Stomach smooth muscle (tissue), 2 donors: ENCODE results near the gene ANAPC10.
"Not testable (repeated sequence)": the region's sequence is repeated elsewhere in the genome, so short reads cannot be mapped to it uniquely, and the experiment has no call there.

Source experiments
- H3K27ac ChIP-seq: one replicate; pipeline ENCODE4 v1.7.0; 2013; ENCODE audit warnings: mild to moderate bottlenecking, low read length, inconsistent platforms
- H3K27me3 ChIP-seq, 2 donors: one replicate each; pipeline ENCODE4 v1.7.0; 2013; ENCODE audit warnings: low read length in 2 of 2; ENCODE audit not compliant: insufficient read depth in 2 of 2, control insufficient read depth in 1 of 2
- H3K36me3 ChIP-seq, 2 donors: one replicate each; pipeline ENCODE4 v1.7.0; 2013; ENCODE audit warnings: low read length in 2 of 2; ENCODE audit not compliant: control insufficient read depth in 2 of 2, insufficient read depth in 2 of 2
- H3K4me1 ChIP-seq: one replicate; pipeline ENCODE4 v1.7.0; 2013; ENCODE audit warnings: low read length; ENCODE audit not compliant: control insufficient read depth, insufficient read depth
- H3K4me3 ChIP-seq, 2 donors: one replicate each; pipeline ENCODE4 v1.7.0; 2013; ENCODE audit warnings: low read length in 2 of 2
- H3K9ac ChIP-seq, 2 donors: one replicate each; pipeline ENCODE4 v1.7.0; 2013; ENCODE audit warnings: low read length in 2 of 2, mild to moderate bottlenecking in 1 of 2
- H3K9me3 ChIP-seq, 2 donors: one replicate each; pipeline ENCODE4 v1.7.0; 2013; ENCODE audit warnings: low read length in 2 of 2; ENCODE audit not compliant: control insufficient read depth in 2 of 2
- donor health status: healthy.
- donor health status: Pancreatic carcinoma.

Gene ANAPC10

DNA sequence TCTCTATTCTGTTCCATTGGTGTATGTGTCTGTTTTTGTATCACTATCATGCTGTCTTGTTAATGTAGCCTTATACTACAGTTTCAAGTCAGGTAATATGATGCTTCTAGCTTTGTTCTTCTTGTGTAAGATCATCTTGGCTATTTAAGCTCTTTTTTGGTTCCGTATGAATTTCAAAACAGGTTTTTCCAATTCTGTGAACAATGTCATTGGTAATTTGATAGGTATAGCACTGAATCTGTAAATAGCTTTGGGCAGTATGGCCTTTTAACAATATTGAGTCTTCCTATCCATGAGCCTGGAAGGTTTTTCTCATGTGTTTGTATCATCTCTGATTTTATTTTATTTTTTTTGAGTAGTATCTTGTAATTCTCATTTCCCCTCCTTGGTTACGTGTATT is 94.3 kb downstream of the ANAPC10 start:
- Histone ChIP-seq H3K9ac (no peak overlapping the region), H3K36me3 (no peaks in the 10 kb centered on the region), H3K4me3 (no peak overlapping the region), H3K4me1 (no peaks in the 10 kb centered on the region), H3K27ac (no peak overlapping the region), H3K9me3 (no peaks in the 10 kb centered on the region), H3K27me3 (no peaks in the 10 kb centered on the region)

DNA sequence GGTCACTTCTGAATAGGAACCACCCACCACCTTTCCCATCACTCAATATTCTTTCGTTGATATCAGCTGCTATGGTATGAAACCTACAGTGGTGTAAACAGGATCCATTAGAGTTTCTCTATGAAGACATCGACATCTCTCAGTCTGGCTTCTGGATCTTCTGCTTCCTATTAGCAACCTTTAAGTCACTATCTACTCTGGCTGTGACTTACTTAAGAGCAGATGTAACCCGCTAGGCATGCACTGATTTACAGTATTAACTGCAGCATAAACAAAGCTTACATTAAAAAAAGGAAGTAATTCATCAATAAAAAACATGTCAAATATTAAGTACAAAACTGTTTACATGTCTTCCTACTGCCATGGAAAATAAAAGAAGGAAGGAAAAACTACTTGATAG is 96.4 kb downstream of the ANAPC10 start:
- H3K9me3 ChIP-seq, result no peaks in the 10 kb centered on the region
- no peaks in the 10 kb centered on the region for H3K27me3 ChIP-seq
- no peaks in the 10 kb centered on the region for H3K4me1 ChIP-seq
- H3K9ac ChIP-seq, result no peak overlapping the region
- H3K36me3 ChIP-seq, result no peaks in the 10 kb centered on the region
- no peak overlapping the region for H3K27ac ChIP-seq
- no peak overlapping the region for H3K4me3 ChIP-seq

DNA sequence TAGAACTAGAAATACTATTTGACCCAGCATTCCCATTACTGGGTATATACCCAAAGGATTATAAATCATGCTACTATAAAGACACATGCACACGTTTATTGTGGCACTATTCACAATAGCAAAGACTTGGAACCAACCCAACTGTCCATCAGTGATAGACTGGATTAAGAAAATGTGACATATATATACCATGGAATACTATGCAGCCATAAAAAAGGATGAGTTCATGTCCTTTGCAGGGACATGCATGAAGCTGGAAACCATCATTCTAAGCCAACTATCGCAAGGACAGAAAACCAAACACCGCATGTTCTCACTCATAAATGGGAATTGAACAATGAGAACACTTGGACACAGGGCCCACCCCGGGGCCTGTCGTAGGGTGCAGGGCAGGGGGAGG is 97.3 kb downstream of the ANAPC10 start:
- H3K27ac ChIP-seq, H3K9ac ChIP-seq, H3K36me3 ChIP-seq, H3K27me3 ChIP-seq, H3K9me3 ChIP-seq, H3K4me1 ChIP-seq, H3K4me3 ChIP-seq: not testable (repeated sequence)

DNA sequence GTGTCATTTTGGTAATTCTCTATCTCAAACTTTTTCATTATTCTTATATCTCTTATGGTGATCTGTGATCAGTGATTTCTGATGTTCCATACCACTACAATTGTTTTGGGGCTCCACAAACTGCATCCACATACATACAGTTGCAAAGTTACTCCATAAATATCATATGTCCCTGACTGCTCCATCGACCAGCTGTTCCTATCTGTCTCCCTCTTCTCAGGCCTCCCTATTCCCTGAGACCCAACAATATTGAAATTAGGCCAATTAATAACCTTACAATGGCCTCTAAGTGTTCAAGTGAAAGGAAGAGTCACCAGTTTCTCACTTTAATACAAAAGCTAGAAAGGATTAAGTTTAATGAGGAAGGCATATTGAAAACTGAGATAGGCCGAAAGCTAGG is 108.7 kb downstream of the ANAPC10 start:
- H3K9me3 ChIP-seq, result no peaks in the 10 kb centered on the region
- H3K27me3 ChIP-seq, result no peaks in the 10 kb centered on the region
- H3K27ac ChIP-seq, result no peak overlapping the region
- H3K4me1 ChIP-seq, result no peaks in the 10 kb centered on the region
- no peak overlapping the region for H3K4me3 ChIP-seq
- peaks cover 4 to 5% of the 10 kb centered on the region in 2 donors for H3K36me3 ChIP-seq
- H3K9ac ChIP-seq, result no peak overlapping the region

DNA sequence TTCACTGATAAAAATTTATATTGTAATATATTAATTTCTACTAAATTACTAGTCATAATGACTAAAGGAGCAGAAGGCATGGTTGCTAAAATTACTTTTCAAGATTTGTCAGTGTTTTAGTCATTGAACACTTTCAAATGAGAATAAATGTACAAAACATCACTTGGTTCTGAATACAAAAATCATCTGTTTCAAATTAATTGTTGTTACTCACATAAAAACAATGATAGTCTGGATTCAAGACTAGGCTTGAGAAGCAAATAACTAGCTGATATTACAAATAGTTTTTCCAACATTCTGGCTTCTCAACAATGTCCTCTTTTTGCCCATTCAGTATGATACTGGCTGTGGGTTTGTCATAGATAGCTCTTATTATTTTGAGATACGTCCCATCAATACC is 112.5 kb downstream of the ANAPC10 start:
- Histone ChIP-seq H3K27me3 (no peaks in the 10 kb centered on the region), H3K27ac (no peak overlapping the region), H3K4me3 (no peak overlapping the region), H3K4me1 (no peaks in the 10 kb centered on the region), H3K9me3 (peaks cover 0 to 2% of the 10 kb centered on the region in 2 donors), H3K36me3 (no peaks in the 10 kb centered on the region), H3K9ac (no peak overlapping the region)

DNA sequence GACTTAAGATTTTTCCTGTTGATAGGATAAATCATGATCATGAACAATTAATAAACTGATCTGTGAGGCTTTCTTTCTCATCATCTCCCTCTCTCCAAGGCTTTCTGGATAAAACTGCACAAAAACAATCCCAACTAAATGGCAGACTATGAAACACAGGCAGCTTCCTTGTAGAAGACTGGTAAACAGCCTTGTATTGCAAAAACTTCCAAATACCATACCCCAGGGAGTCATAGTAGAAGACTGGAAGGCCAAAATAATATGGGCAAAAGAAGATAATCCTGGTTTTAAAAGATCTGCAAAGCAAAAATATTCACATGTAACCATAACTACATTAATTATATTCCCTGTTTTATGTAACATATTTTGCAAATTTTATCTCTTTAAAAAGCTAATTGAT is 113.0 kb downstream of the ANAPC10 start:
- Histone ChIP-seq H3K27ac (no peak overlapping the region), H3K9ac (no peak overlapping the region), H3K4me3 (no peak overlapping the region), H3K4me1 (no peaks in the 10 kb centered on the region), H3K9me3 (peaks cover 0 to 2% of the 10 kb centered on the region in 2 donors), H3K36me3 (no peaks in the 10 kb centered on the region), H3K27me3 (no peaks in the 10 kb centered on the region)

DNA sequence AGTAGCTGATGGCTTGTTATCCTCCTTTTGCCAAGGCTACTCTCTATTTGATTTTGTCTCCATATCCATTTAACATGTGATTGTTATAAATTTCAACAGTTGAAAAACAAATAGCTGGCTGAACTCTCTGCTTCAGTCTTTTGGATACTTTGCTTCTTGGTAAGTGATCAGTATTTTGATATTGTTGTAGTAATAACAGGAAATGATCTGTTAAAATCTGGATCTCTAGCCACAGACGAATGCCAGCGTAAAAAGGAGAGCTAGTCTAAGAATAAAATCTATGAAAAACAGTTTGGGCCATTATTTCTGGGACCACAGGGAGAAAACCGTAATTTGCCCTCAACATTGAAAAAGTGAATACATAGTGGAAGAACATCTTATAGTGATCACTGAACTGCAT is 113.8 kb downstream of the ANAPC10 start:
- Histone ChIP-seq H3K27me3 (no peaks in the 10 kb centered on the region), H3K4me1 (no peaks in the 10 kb centered on the region), H3K4me3 (no peak overlapping the region), H3K9me3 (peaks cover 0 to 2% of the 10 kb centered on the region in 2 donors), H3K27ac (no peak overlapping the region), H3K9ac (no peak overlapping the region), H3K36me3 (no peaks in the 10 kb centered on the region)

DNA sequence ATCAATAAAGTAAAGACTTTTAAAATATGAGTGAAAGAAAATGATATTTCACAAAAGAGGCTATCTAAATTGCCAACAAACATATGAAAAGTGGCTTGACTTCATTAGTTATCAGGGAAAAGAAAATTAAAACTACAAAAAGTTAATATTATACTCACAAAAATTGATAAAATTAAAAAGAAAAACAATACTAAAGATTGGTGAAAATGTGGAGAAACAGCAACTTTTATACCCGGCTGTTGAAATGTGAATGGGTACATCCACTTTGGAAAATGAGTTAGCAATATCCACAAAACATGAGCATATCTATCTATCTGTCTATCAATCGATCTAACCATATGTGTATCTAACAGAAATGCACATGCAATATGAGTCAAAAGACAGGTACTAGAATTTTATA is 122.3 kb downstream of the ANAPC10 start:
- H3K9ac ChIP-seq, result no peak overlapping the region
- no peaks in the 10 kb centered on the region for H3K27me3 ChIP-seq
- H3K36me3 ChIP-seq, result no peaks in the 10 kb centered on the region
- H3K9me3 ChIP-seq, result no peaks in the 10 kb centered on the region
- H3K4me1 ChIP-seq, result no peaks in the 10 kb centered on the region
- H3K27ac ChIP-seq, result no peak overlapping the region
- H3K4me3 ChIP-seq, result no peak overlapping the region

DNA sequence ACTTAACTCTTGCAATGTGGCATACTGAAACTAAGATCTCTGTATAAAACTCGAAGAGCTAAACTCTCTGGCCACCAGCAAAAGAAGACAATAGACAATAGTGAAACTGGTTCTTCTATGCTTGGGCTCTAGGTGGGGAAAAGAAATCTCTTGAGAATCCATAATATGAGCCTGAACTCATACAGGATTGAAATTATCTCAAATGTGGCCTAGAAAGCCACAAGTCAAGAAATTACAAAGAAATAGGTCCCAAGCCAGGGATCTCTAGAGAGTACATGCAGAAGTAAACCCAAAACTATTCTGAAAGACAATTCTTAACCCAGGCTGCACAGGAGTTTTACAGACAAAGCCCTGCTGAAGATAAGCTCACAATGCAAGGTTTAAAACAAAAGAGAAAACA is 127.4 kb downstream of the ANAPC10 start:
- Histone ChIP-seq H3K27me3 (no peaks in the 10 kb centered on the region), H3K9me3 (no peaks in the 10 kb centered on the region), H3K27ac (no peak overlapping the region), H3K4me1 (no peaks in the 10 kb centered on the region), H3K4me3 (no peak overlapping the region), H3K36me3 (no peaks in the 10 kb centered on the region), H3K9ac (no peak overlapping the region)

DNA sequence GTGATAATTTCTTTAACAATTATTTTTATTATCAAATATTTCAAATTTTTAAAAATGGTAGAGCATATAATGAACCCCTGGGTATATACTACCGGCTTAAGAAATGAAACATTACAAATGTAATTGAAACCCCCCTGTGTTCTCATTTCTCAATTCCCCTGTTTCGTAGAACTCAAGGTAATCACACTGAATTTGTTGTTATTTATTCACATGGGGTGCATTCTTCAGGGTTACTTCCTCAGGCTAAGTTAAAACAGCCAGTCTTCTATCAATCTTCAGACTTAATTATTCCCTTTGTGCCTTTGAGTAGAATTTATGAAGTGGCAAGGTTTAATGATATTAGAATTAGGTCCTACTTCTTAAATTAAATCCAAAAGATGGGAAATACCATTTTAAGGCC is 128.2 kb downstream of the ANAPC10 start:
- Histone ChIP-seq H3K4me3 (no peak overlapping the region), H3K9ac (no peak overlapping the region), H3K9me3 (no peaks in the 10 kb centered on the region), H3K27ac (no peak overlapping the region), H3K4me1 (no peaks in the 10 kb centered on the region), H3K27me3 (no peaks in the 10 kb centered on the region), H3K36me3 (no peaks in the 10 kb centered on the region)

DNA sequence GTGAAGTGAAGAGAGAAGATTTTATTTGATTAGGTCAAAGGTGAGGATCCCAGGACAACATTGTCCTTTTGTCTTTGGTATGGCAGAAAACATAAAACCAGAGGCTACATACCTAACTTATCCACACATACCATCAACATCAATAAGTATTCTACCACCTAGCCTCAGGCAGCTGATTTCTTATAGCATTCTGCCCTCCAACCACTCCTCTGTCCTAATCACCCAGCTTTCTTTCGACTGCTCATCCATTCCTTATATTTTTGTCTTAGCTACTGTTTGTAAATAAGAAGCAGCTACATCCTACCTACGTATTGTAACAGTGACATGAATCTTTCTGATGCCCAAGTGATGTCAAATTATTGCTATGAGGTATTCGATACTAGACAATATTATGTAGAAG is 129.4 kb downstream of the ANAPC10 start:
- Histone ChIP-seq H3K4me3 (no peak overlapping the region), H3K36me3 (no peaks in the 10 kb centered on the region), H3K9me3 (no peaks in the 10 kb centered on the region), H3K9ac (no peak overlapping the region), H3K27ac (no peak overlapping the region), H3K27me3 (no peaks in the 10 kb centered on the region), H3K4me1 (no peaks in the 10 kb centered on the region)

DNA sequence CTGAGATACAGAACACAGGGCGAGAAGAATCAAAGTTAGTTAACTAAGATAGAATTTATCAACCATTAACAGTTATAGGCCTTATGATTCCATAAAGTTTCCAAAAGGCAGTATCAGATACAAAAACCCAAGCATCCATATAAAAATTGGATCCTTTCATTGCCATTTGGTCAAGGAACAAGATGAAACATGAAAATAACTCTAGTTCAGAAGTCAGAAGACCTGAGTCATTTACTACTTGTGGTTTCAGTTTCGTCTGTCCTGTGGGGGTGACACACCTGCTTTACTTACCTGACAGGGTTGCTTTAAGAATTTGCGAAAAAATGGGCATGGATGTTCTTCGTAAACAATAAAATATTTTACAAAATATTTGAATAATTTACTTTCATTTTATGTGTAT is 130.8 kb downstream of the ANAPC10 start:
- no peaks in the 10 kb centered on the region for H3K4me1 ChIP-seq
- H3K4me3 ChIP-seq, result no peak overlapping the region
- no peak overlapping the region for H3K9ac ChIP-seq
- H3K9me3 ChIP-seq, result no peaks in the 10 kb centered on the region
- no peaks in the 10 kb centered on the region for H3K36me3 ChIP-seq
- H3K27ac ChIP-seq, result no peak overlapping the region
- no peaks in the 10 kb centered on the region for H3K27me3 ChIP-seq
